Breast epithelium (tissue), 4 donors: Measurements from ENCODE around the gene PTPRG. TPM values are rescaled to one million over a fixed set of nuclear protein-coding genes. Genes with fewer than 3 reads are reported as not detected.

Experiments used
- DNase-seq, 2 donors: peaks; one replicate each; pipeline ENCODE4 v3.0.0-alpha.2; 2019; ENCODE audit warnings: low spot score in 2 of 2
- H3K27ac ChIP-seq, 2 donors: fragments of 200-600 bp; sonication (generic) in 1 of 2; one replicate each; pipeline ENCODE4 v1.5.1; 2016 to 2019; ENCODE audit warnings: mild to moderate bottlenecking in 1 of 2
- H3K27me3 ChIP-seq, 2 donors: fragments of 200-600 bp; sonication (generic) in 1 of 2; one replicate each; pipeline versions ENCODE4 v1.5.1 to v1.6.0; 2017 to 2019; ENCODE audit warnings: control low read depth in 1 of 2, mild to moderate bottlenecking in 1 of 2
- H3K36me3 ChIP-seq: fragments of 200-600 bp; one replicate; pipeline ENCODE4 v1.5.1; 2019
- H3K4me1 ChIP-seq, 2 donors: fragments of 200-600 bp; sonication (generic); one replicate each; pipeline ENCODE4 v1.5.1; 2016 to 2019; ENCODE audit warnings: control low read depth in 1 of 2
- H3K4me3 ChIP-seq, 3 donors: fragments of 200-600 bp; sonication (generic); 1 replicate in 2 of 3; 2 replicates in 1 of 3; pipeline ENCODE4 v1.5.1; 2016 to 2019; ENCODE audit warnings: mild to moderate bottlenecking in 3 of 3, moderate library complexity in 2 of 3
- H3K9me3 ChIP-seq, 2 donors: fragments of 200-600 bp; sonication (generic) in 1 of 2; one replicate each; pipeline ENCODE4 v1.5.1; 2016 to 2019; ENCODE audit warnings: control low read depth in 1 of 2
- CTCF ChIP-seq, 3 donors: fragments of 450-650 bp; IDR thresholded peaks; one replicate each; pipeline ENCODE4 v1.5.1; 2016 to 2017; ENCODE audit warnings: antibody characterized with exemption in 3 of 3, mild to moderate bottlenecking in 3 of 3, moderate library complexity in 3 of 3
- POLR2A ChIP-seq: fragments of 450-650 bp; IDR thresholded peaks from one replicate; pipeline ENCODE4 v1.6.1; 2016; ENCODE audit warnings: antibody characterized with exemption, mild to moderate bottlenecking, moderate library complexity
- POLR2AphosphoS5 ChIP-seq, 3 donors: sonication (generic); formaldehyde crosslinking; IDR thresholded peaks; one replicate each; pipeline ENCODE4 v1.6.1; 2017; ENCODE audit warnings: antibody characterized with exemption in 3 of 3
- intact Hi-C: fragments of 100-400 bp; cut with DNase I; formaldehyde crosslinking; loops from one replicate; pipeline ENCODE4 v1.15.1; 2023; ENCODE audit warnings: low total_unique reads
- total RNA-seq, 3 donors: library from RNA; depleted of rRNA; stranded (reverse); fragments of >200 nt; gene quantifications; one replicate each; pipeline ENCODE4 v1.1.0, GENCODE V29; 2016

The PTPRG gene
- total RNA-seq, 3 donors from 2014 or later, result 42.3 to 179 (median 61.6) TPM

GRCh38 chr3:61562042-61562720, 810 bp downstream of the PTPRG start:
- H3K27me3 ChIP-seq, result no peaks in the 10 kb centered on the region
- intact Hi-C loops, result no loop called here
- no peaks in the 10 kb centered on the region for H3K36me3 ChIP-seq
- peaks cover 0 to 7% of the 10 kb centered on the region in 2 donors for H3K9me3 ChIP-seq
- H3K4me3 ChIP-seq, result peak overlapping the region; percentile 85 to 95 (median 85)
- TF ChIP-seq POLR2AphosphoS5 (IDR thresholded peaks at IDR 0.05) (no peak), POLR2A (no peak), CTCF (IDR thresholded peaks at IDR 0.05) (no peak)
- H3K4me1 ChIP-seq, result no peaks in the 10 kb centered on the region
- H3K27ac ChIP-seq, result peak overlapping the region; percentile 88 to 91
- no peak for DNase-seq

GRCh38 chr3:61562721-61563312, 1.4 kb downstream of the PTPRG start:
- H3K27ac ChIP-seq, result peak overlapping the region; percentile 88 to 91
- DNase-seq, result no peak
- intact Hi-C loops, result no loop called here
- no peaks in the 10 kb centered on the region for H3K36me3 ChIP-seq
- no peaks in the 10 kb centered on the region for H3K27me3 ChIP-seq
- peaks cover 0 to 7% of the 10 kb centered on the region in 2 donors for H3K9me3 ChIP-seq
- TF ChIP-seq CTCF (IDR thresholded peaks at IDR 0.05) (no peak), POLR2A (no peak), POLR2AphosphoS5 (IDR thresholded peaks at IDR 0.05) (no peak)
- H3K4me3 ChIP-seq, result peak overlapping the region; percentile 85 to 95 (median 85)
- no peaks in the 10 kb centered on the region for H3K4me1 ChIP-seq

- H3K4me1 ChIP-seq, result no peaks in the 10 kb centered on the region
- TF ChIP-seq POLR2A (no peak), POLR2AphosphoS5 (IDR thresholded peaks at IDR 0.05) (no peak), CTCF (IDR thresholded peaks at IDR 0.05) (no peak)
- intact Hi-C loops, result no loop called here
- peak overlapping the region; percentile 85 to 95 (median 85) for H3K4me3 ChIP-seq
- no peak for DNase-seq
- no peaks in the 10 kb centered on the region for H3K27me3 ChIP-seq
- no peaks in the 10 kb centered on the region for H3K36me3 ChIP-seq
- peaks cover 0 to 2% of the 10 kb centered on the region in 2 donors for H3K9me3 ChIP-seq
- H3K27ac ChIP-seq, result peak overlapping the region; percentile 17 to 91
Observed at GRCh38 chr3:61563313-61564271, 2.2 kb downstream of the PTPRG start.

GRCh38 chr3:61564395-61565059, 3.2 kb downstream of the PTPRG start:
- H3K36me3 ChIP-seq, result no peaks in the 10 kb centered on the region
- DNase-seq, result peak; percentile 61 to 74
- no peaks in the 10 kb centered on the region for H3K9me3 ChIP-seq
- peak overlapping the region; percentile 9 to 91 for H3K27ac ChIP-seq
- intact Hi-C loops, result no loop called here
- H3K27me3 ChIP-seq, result no peaks in the 10 kb centered on the region
- H3K4me1 ChIP-seq, result no peaks in the 10 kb centered on the region
- peak; percentile 41 to 83 (median 63) for TF ChIP-seq CTCF (IDR thresholded peaks at IDR 0.05)
- TF ChIP-seq POLR2AphosphoS5 (IDR thresholded peaks at IDR 0.05), result peak in 1 of 3 donors; percentile 47
- no peak for TF ChIP-seq POLR2A
- peak overlapping the region; percentile 85 to 95 (median 85) for H3K4me3 ChIP-seq
